A673 (cell line): ENCODE measurements around the gene FCGR1A.
"Not testable (repeated sequence)": the region's sequence is repeated elsewhere in the genome, so short reads cannot be mapped to it uniquely, and the experiment has no call there.

ENCODE experiments used
- CTCF ChIP-seq: fragments of 300-800, 200-600 bp; sonication (generic); conservative IDR thresholded peaks from 2 replicates; pipeline ENCODE4 v1.5.1; 2017; ENCODE audit warnings: low read depth, mild to moderate bottlenecking, antibody characterized with exemption, low read length, moderate library complexity, mixed read lengths
- EZH2 ChIP-seq: fragments of 200-600 bp; sonication (generic); IDR thresholded peaks from 2 replicates; pipeline ENCODE4 v1.6.1; 2017; ENCODE audit warnings: borderline replicate concordance, low read depth, mild to moderate bottlenecking, mixed read lengths, antibody characterized with exemption, low read length; ENCODE audit not compliant: poor library complexity, severe bottlenecking

- TF ChIP-seq CTCF, EZH2: not testable (repeated sequence)
Observed at GRCh38 chr1:149740590-149741230, 41.8 kb upstream of the FCGR1A start.
